ENCODE data around the gene CAPS2.

Gene CAPS2

DNA sequence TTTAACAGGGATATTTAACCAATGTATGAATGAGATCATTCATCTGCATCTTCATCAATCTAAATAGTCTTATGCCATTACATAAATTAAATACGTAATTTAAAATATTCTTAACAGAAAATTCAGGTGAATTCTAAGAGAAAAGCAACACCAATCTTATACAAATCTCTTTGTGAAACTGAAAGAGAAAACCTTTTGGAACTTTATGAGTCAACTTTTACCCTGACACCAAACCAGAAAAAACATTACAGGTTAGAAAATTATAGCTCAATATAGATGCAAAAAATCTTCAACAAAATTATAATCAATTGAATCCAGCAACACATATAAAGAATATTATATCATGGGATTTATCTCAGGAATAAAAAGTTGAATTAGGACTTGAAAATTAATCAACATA, 7.8 kb upstream of the CAPS2 start:
- Histone ChIP-seq H3K36me3 (ENCODE audit: control insufficient read depth in 1 of 2, insufficient read depth in 2 of 2, low read length in 2 of 2) (no peaks in the 10 kb centered on the region), H3K4me3 (ENCODE audit: low read depth, low read length) (no peak overlapping the region), H3K9ac (ENCODE audit: low read length) (no peak overlapping the region), H3K27ac (ENCODE audit: low read depth, low read length) (no peak overlapping the region), H2AK5ac (ENCODE audit: low read length) (no peak overlapping the region), H3K27me3 (ENCODE audit: insufficient read depth, low read length) (no peaks in the 10 kb centered on the region), H3K23ac (ENCODE audit: low read length) (no peak overlapping the region), H3K4ac (ENCODE audit: low read depth, low read length) (no peak overlapping the region), H3K14ac (ENCODE audit: low read length) (no peak overlapping the region), H3K18ac (ENCODE audit: low read length) (no peak overlapping the region), H4K8ac (ENCODE audit: low read depth, low read length) (no peak overlapping the region), H4K91ac (ENCODE audit: low read depth, low read length) (no peak overlapping the region), H2AFZ (ENCODE audit: insufficient read depth, low read length, poor library complexity) (no peak overlapping the region), H3K4me2 (ENCODE audit: low read length) (no peak overlapping the region), H3K4me1 (ENCODE audit: control insufficient read depth in 1 of 2, insufficient read depth in 2 of 2, low read length in 2 of 2) (peaks cover 3% of the 10 kb centered on the region in 2 experiments), H2BK12ac (ENCODE audit: low read length) (no peak overlapping the region), H2BK120ac (ENCODE audit: insufficient read depth, low read length, poor library complexity) (no peak overlapping the region), H3K79me2 (ENCODE audit: control insufficient read depth, insufficient read depth, low read length, poor library complexity) (no peaks in the 10 kb centered on the region), H2BK5ac (ENCODE audit: low read depth, low read length, poor library complexity) (no peak overlapping the region), H3K79me1 (ENCODE audit: low read length) (no peaks in the 10 kb centered on the region), H3K9me3 (ENCODE audit: insufficient read depth, low read depth, low read length) (no peaks in the 10 kb centered on the region), H4K12ac (ENCODE audit: low read depth, low read length) (no peak overlapping the region)
- DNase-seq: no peak
- no CpG with 5 or more reads among the region's 1 CpG for WGBS (ENCODE audit: extremely low coverage, insufficient coverage, insufficient read length)

- H3K79me2 ChIP-seq (ENCODE audit: control insufficient read depth, insufficient read depth, low read length, poor library complexity): no peaks in the 10 kb centered on the region
- no peak within 1 kb of the TSS for H2BK5ac ChIP-seq (ENCODE audit: low read depth, low read length, poor library complexity)
- H3K27ac ChIP-seq (ENCODE audit: low read depth, low read length): no peak within 1 kb of the TSS
- no peak within 1 kb of the TSS for H4K12ac ChIP-seq (ENCODE audit: low read depth, low read length)
- peak within 1 kb of the TSS; percentile 66 for H3K4me2 ChIP-seq (ENCODE audit: low read length)
- H3K18ac ChIP-seq (ENCODE audit: low read length): no peak within 1 kb of the TSS
- H2BK120ac ChIP-seq (ENCODE audit: insufficient read depth, low read length, poor library complexity): no peak within 1 kb of the TSS
- H3K9me3 ChIP-seq (ENCODE audit: insufficient read depth, low read depth, low read length): no peaks in the 10 kb centered on the region
- H3K4me1 ChIP-seq (ENCODE audit: control insufficient read depth in 1 of 2, insufficient read depth in 2 of 2, low read length in 2 of 2): peaks cover 4 to 5% of the 10 kb centered on the region in 2 experiments
- WGBS (ENCODE audit: extremely low coverage, insufficient coverage, insufficient read length): no CpG with 5 or more reads among the region's 23 CpGs
- peaks cover 2% of the 10 kb centered on the region for H3K79me1 ChIP-seq (ENCODE audit: low read length)
- no peak within 1 kb of the TSS for H3K4ac ChIP-seq (ENCODE audit: low read depth, low read length)
- no peak within 1 kb of the TSS for H2AK5ac ChIP-seq (ENCODE audit: low read length)
- H4K8ac ChIP-seq (ENCODE audit: low read depth, low read length): no peak within 1 kb of the TSS
- peak within 1 kb of the TSS; percentile 29 for H3K9ac ChIP-seq (ENCODE audit: low read length)
- peak within 1 kb of the TSS; percentile 42 for H2AFZ ChIP-seq (ENCODE audit: insufficient read depth, low read length, poor library complexity)
- peak; percentile 96 to 100 for DNase-seq
- no peak within 1 kb of the TSS for H4K91ac ChIP-seq (ENCODE audit: low read depth, low read length)
- H3K27me3 ChIP-seq (ENCODE audit: insufficient read depth, low read length): no peaks in the 10 kb centered on the region
- H2BK12ac ChIP-seq (ENCODE audit: low read length): no peak within 1 kb of the TSS
- no peak within 1 kb of the TSS for H3K14ac ChIP-seq (ENCODE audit: low read length)
- H3K23ac ChIP-seq (ENCODE audit: low read length): no peak within 1 kb of the TSS
- no peaks in the 10 kb centered on the region for H3K36me3 ChIP-seq (ENCODE audit: control insufficient read depth in 1 of 2, insufficient read depth in 2 of 2, low read length in 2 of 2)
- H3K4me3 ChIP-seq (ENCODE audit: low read depth, low read length): peak within 1 kb of the TSS; percentile 59
These were observed 4.4 kb upstream of the CAPS2 start, which contains the start of gene GLIPR1L1 for GRCh38 chr12:75334384-75335030. Gene GLIPR1L1, plus strand, starts transcription at chr12:75334670. Its CDS starts 59 bp downstream, at chr12:75334729.

DNA sequence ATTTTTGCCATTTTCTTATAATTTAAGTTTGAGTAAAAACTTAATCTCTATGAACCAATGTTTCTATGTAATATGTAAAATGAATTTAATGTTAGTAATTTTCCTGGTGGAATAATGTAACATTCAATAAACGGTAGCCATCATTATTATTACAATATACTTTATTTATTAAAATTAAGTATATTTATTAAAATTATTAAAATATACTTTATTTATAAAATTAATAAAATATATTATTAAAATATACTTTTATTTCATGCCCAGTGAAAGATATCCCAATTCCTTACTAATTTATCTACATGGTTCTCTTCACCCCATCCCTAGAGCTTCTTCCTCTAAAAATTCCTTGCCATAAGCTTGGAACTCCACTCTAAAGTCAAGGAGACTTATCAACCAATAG, 2.5 kb downstream of the CAPS2 start:
- peaks cover 1 to 2% of the 10 kb centered on the region in 2 experiments for H3K4me1 ChIP-seq (ENCODE audit: control insufficient read depth in 1 of 2, insufficient read depth in 2 of 2, low read length in 2 of 2)
- no peak for DNase-seq
- no peaks in the 10 kb centered on the region for H3K9me3 ChIP-seq (ENCODE audit: insufficient read depth, low read depth, low read length)
- H3K18ac ChIP-seq (ENCODE audit: low read length): no peak overlapping the region
- no peak overlapping the region for H3K4ac ChIP-seq (ENCODE audit: low read depth, low read length)
- no peak overlapping the region for H2BK120ac ChIP-seq (ENCODE audit: insufficient read depth, low read length, poor library complexity)
- H3K14ac ChIP-seq (ENCODE audit: low read length): no peak overlapping the region
- H4K12ac ChIP-seq (ENCODE audit: low read depth, low read length): no peak overlapping the region
- no peak overlapping the region for H2AFZ ChIP-seq (ENCODE audit: insufficient read depth, low read length, poor library complexity)
- H3K36me3 ChIP-seq (ENCODE audit: control insufficient read depth in 1 of 2, insufficient read depth in 2 of 2, low read length in 2 of 2): no peaks in the 10 kb centered on the region
- H3K23ac ChIP-seq (ENCODE audit: low read length): no peak overlapping the region
- H3K27ac ChIP-seq (ENCODE audit: low read depth, low read length): no peak overlapping the region
- no peak overlapping the region for H4K91ac ChIP-seq (ENCODE audit: low read depth, low read length)
- peaks cover 2% of the 10 kb centered on the region for H3K79me1 ChIP-seq (ENCODE audit: low read length)
- no peaks in the 10 kb centered on the region for H3K27me3 ChIP-seq (ENCODE audit: insufficient read depth, low read length)
- no CpG with 5 or more reads among the region's 1 CpG for WGBS (ENCODE audit: extremely low coverage, insufficient coverage, insufficient read length)
- no peak overlapping the region for H2AK5ac ChIP-seq (ENCODE audit: low read length)
- H2BK5ac ChIP-seq (ENCODE audit: low read depth, low read length, poor library complexity): no peak overlapping the region
- no peak overlapping the region for H3K4me2 ChIP-seq (ENCODE audit: low read length)
- H2BK12ac ChIP-seq (ENCODE audit: low read length): no peak overlapping the region
- no peaks in the 10 kb centered on the region for H3K79me2 ChIP-seq (ENCODE audit: control insufficient read depth, insufficient read depth, low read length, poor library complexity)
- no peak overlapping the region for H4K8ac ChIP-seq (ENCODE audit: low read depth, low read length)
- no peak overlapping the region for H3K9ac ChIP-seq (ENCODE audit: low read length)
- H3K4me3 ChIP-seq (ENCODE audit: low read depth, low read length): no peak overlapping the region

GRCh38 chr12:75323663-75324062, 6.5 kb downstream of the CAPS2 start:
- no peak overlapping the region for H2AFZ ChIP-seq (ENCODE audit: insufficient read depth, low read length, poor library complexity)
- no peak overlapping the region for H3K27ac ChIP-seq (ENCODE audit: low read depth, low read length)
- H3K18ac ChIP-seq (ENCODE audit: low read length): no peak overlapping the region
- no peak overlapping the region for H4K12ac ChIP-seq (ENCODE audit: low read depth, low read length)
- H2AK5ac ChIP-seq (ENCODE audit: low read length): no peak overlapping the region
- H4K8ac ChIP-seq (ENCODE audit: low read depth, low read length): no peak overlapping the region
- H3K79me1 ChIP-seq (ENCODE audit: low read length): no peaks in the 10 kb centered on the region
- DNase-seq: peak; percentile 27 to 83
- no peak overlapping the region for H3K4me2 ChIP-seq (ENCODE audit: low read length)
- H3K4me1 ChIP-seq (ENCODE audit: control insufficient read depth in 1 of 2, insufficient read depth in 2 of 2, low read length in 2 of 2): no peaks in the 10 kb centered on the region
- no peak overlapping the region for H3K4me3 ChIP-seq (ENCODE audit: low read depth, low read length)
- no peak overlapping the region for H2BK12ac ChIP-seq (ENCODE audit: low read length)
- no peak overlapping the region for H3K14ac ChIP-seq (ENCODE audit: low read length)
- H2BK120ac ChIP-seq (ENCODE audit: insufficient read depth, low read length, poor library complexity): no peak overlapping the region
- WGBS (ENCODE audit: extremely low coverage, insufficient coverage, insufficient read length): no CpG with 5 or more reads among the region's 3 CpGs
- H3K23ac ChIP-seq (ENCODE audit: low read length): no peak overlapping the region
- H3K9me3 ChIP-seq (ENCODE audit: insufficient read depth, low read depth, low read length): no peaks in the 10 kb centered on the region
- H4K91ac ChIP-seq (ENCODE audit: low read depth, low read length): no peak overlapping the region
- no peaks in the 10 kb centered on the region for H3K79me2 ChIP-seq (ENCODE audit: control insufficient read depth, insufficient read depth, low read length, poor library complexity)
- no peak overlapping the region for H2BK5ac ChIP-seq (ENCODE audit: low read depth, low read length, poor library complexity)
- no peak overlapping the region for H3K9ac ChIP-seq (ENCODE audit: low read length)
- H3K36me3 ChIP-seq (ENCODE audit: control insufficient read depth in 1 of 2, insufficient read depth in 2 of 2, low read length in 2 of 2): no peaks in the 10 kb centered on the region
- H3K27me3 ChIP-seq (ENCODE audit: insufficient read depth, low read length): no peaks in the 10 kb centered on the region
- H3K4ac ChIP-seq (ENCODE audit: low read depth, low read length): no peak overlapping the region
